Activated naive CD4-positive, alpha-beta T cell (primary cell): ENCODE measurements around the gene KIRREL3.
"Not testable (repeated sequence)": the region's sequence is repeated elsewhere in the genome, so short reads cannot be mapped to it uniquely, and the experiment has no call there.

Experiments used
- DNase-seq, 4 experiments: peaks; one replicate each; lab custom pipeline; 2025; lab: John Stamatoyannopoulos, UW

Gene KIRREL3

GRCh38 chr11:126403658-126404057 lies 596.9 kb downstream of the KIRREL3 start:
- no peak for DNase-seq

- no peak for DNase-seq
Measured at GRCh38 chr11:126403022-126403581, 597.5 kb downstream of the KIRREL3 start.

- DNase-seq = no peak
Measured at GRCh38 chr11:126400479-126400878, 600.1 kb downstream of the KIRREL3 start.

GRCh38 chr11:126400019-126400418 lies 600.6 kb downstream of the KIRREL3 start:
- no peak for DNase-seq

GRCh38 chr11:126398721-126399120 lies 601.8 kb downstream of the KIRREL3 start:
- DNase-seq = no peak

- DNase-seq = no peak
Measured at GRCh38 chr11:126398296-126398695, 602.3 kb downstream of the KIRREL3 start.

- DNase-seq = no peak
Measured at GRCh38 chr11:126396965-126397364, 603.6 kb downstream of the KIRREL3 start.

- not testable (repeated sequence) for DNase-seq
Measured at GRCh38 chr11:126396266-126396665, 604.3 kb downstream of the KIRREL3 start.

- not testable (repeated sequence) for DNase-seq
Measured at GRCh38 chr11:126395784-126396183, 604.8 kb downstream of the KIRREL3 start.

- DNase-seq = not testable (repeated sequence)
Measured at GRCh38 chr11:126394634-126395072, 605.9 kb downstream of the KIRREL3 start.

GRCh38 chr11:126394036-126394435 lies 606.5 kb downstream of the KIRREL3 start:
- DNase-seq = no peak

GRCh38 chr11:126393143-126393542 lies 607.4 kb downstream of the KIRREL3 start:
- no peak for DNase-seq

GRCh38 chr11:126392633-126393013 lies 607.9 kb downstream of the KIRREL3 start:
- no peak for DNase-seq

GRCh38 chr11:126391970-126392632 lies 608.5 kb downstream of the KIRREL3 start:
- no peak for DNase-seq

- DNase-seq = no peak
Measured at GRCh38 chr11:126391286-126391954, 609.1 kb downstream of the KIRREL3 start.

GRCh38 chr11:126390272-126390867 lies 610.2 kb downstream of the KIRREL3 start:
- DNase-seq = no peak

- no peak for DNase-seq
Measured at GRCh38 chr11:126387857-126388256, 612.7 kb downstream of the KIRREL3 start.

GRCh38 chr11:126386729-126387071 lies 613.9 kb downstream of the KIRREL3 start:
- DNase-seq = not testable (repeated sequence)

- no peak for DNase-seq
Measured at GRCh38 chr11:126385991-126386728, 614.4 kb downstream of the KIRREL3 start.

GRCh38 chr11:126384449-126385070 lies 616.0 kb downstream of the KIRREL3 start:
- DNase-seq = no peak
